Measurements from ENCODE around the gene PSMG4. TPM values are rescaled to one million over a fixed set of nuclear protein-coding genes. Genes with fewer than 3 reads are reported as not detected.

Gene PSMG4
- total and polyA plus RNA-seq, 10 of the 15 experiments (the other 5 are each of a cell fraction or from before 2014, with no cell fraction given) = 7.1 to 62.6 (median 29.8) TPM

GRCh38 chr6:3209114-3210023, 49.4 kb upstream of the PSMG4 start:
- peak overlapping the region; percentile 31 for H2AFZ ChIP-seq (ENCODE audit: control insufficient read depth, low read depth, low read length)
- in situ Hi-C loops (cut with MboI) = no loop called here
- POLR2A ChIA-PET = interaction anchor here (0.6 to 1.4 kb wide), 5 partner anchors 10 to 142 kb away, joined by 3 to 5 read pairs (median 4); no protein-coding TSS in a partner anchor
- TF ChIP-seq EGR1 (IDR thresholded peaks at IDR 0.05; ENCODE audit: borderline replicate concordance in 1 of 2, low read depth in 2 of 2, low read length in 2 of 2) = peak in 1 of 2 experiments; percentile 58; a peak in 1 of 3 replicates
- TF ChIP-seq FOXK2 (IDR thresholded peaks at IDR 0.05) = no peak
- TF ChIP-seq SIX5 (IDR thresholded peaks at IDR 0.05; ENCODE audit: low read depth, low read length, severe bottlenecking) = no peak
- TF ChIP-seq KAT2A (conservative IDR thresholded peaks at IDR 0.05; ENCODE audit: control insufficient read depth, low read depth, low read length) = no peak
- no peak for TF ChIP-seq ELK1 (IDR thresholded peaks at IDR 0.05; ENCODE audit: low read depth, low read length)
- TF ChIP-seq RAD21 (IDR thresholded peaks at IDR 0.05; ENCODE audit: insufficient read depth, low read depth, low read length) = peak; percentile 39
- no peak for TF ChIP-seq MEF2A (IDR thresholded peaks at IDR 0.05; ENCODE audit: insufficient read depth, low read depth, low read length)
- TF ChIP-seq EED (IDR thresholded peaks at IDR 0.05; ENCODE audit: low read depth) = peak; percentile 98
- TF ChIP-seq IKZF2 (IDR thresholded peaks at IDR 0.05) = peak; percentile 97 to 98
- TF ChIP-seq EP300 (IDR thresholded peaks at IDR 0.05; ENCODE audit: borderline replicate concordance in 1 of 2, control insufficient read depth in 1 of 2, low read depth in 2 of 2, low read length in 2 of 2) = peak; percentile 46 to 71; a peak in 2 of 4 replicates
- no peak for TF ChIP-seq KLF5 (IDR thresholded peaks at IDR 0.05; ENCODE audit: partially characterized antibody)
- no peak for TF ChIP-seq NBN (IDR thresholded peaks at IDR 0.05)
- no peak for TF ChIP-seq RBBP5 (conservative IDR thresholded peaks at IDR 0.05)
- TF ChIP-seq IRF3 (IDR thresholded peaks at IDR 0.05) = no peak
- TF ChIP-seq, protein P1, sequence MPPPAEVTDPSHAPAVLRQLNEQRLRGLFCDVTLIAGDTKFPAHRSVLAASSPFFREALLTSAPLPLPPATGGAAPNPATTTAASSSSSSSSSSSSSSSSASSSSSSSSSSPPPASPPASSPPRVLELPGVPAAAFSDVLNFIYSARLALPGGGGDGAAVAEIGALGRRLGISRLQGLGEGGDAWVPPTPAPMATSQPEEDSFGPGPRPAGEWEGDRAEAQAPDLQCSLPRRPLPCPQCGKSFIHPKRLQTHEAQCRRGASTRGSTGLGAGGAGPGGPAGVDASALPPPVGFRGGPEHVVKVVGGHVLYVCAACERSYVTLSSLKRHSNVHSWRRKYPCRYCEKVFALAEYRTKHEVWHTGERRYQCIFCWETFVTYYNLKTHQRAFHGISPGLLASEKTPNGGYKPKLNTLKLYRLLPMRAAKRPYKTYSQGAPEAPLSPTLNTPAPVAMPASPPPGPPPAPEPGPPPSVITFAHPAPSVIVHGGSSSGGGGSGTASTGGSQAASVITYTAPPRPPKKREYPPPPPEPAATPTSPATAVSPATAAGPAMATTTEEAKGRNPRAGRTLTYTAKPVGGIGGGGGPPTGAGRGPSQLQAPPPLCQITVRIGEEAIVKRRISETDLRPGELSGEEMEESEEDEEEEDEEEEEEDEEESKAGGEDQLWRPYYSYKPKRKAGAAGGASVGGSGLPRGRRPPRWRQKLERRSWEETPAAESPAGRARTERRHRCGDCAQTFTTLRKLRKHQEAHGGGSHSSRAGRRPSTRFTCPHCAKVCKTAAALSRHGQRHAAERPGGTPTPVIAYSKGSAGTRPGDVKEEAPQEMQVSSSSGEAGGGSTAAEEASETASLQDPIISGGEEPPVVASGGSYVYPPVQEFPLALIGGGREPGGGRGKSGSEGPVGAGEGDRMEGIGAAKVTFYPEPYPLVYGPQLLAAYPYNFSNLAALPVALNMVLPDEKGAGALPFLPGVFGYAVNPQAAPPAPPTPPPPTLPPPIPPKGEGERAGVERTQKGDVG (CRISPR knock-in tag; IDR thresholded peaks at IDR 0.05) = no peak
- no peak for TF ChIP-seq CBX5 (IDR thresholded peaks at IDR 0.05; ENCODE audit: low read depth)
- TF ChIP-seq RELA (IDR thresholded peaks at IDR 0.05; ENCODE audit: borderline replicate concordance, partially characterized antibody) = peak; percentile 85

More at GRCh38 chr6:3209114-3210023, 49.4 kb upstream of the PSMG4 start:
- Histone ChIP-seq H3K36me3 (ENCODE audit: control insufficient read depth in 2 of 2, insufficient read depth in 2 of 2, low read length in 1 of 2) (no peaks in the 10 kb centered on the region), H4K20me1 (ENCODE audit: control insufficient read depth, insufficient read depth) (no peaks in the 10 kb centered on the region), H3K27me3 (replicated peaks in 1 of 2; ENCODE audit: control insufficient read depth in 2 of 2, insufficient read depth in 2 of 2, low read length in 1 of 2) (no peaks in the 10 kb centered on the region), H3K27ac (ENCODE audit: control insufficient read depth, insufficient read depth) (peak overlapping the region; percentile 71), H3K4me1 (ENCODE audit: control insufficient read depth, insufficient read depth, low read length) (peaks cover 44% of the 10 kb centered on the region), H3K9me3 (replicated peaks; ENCODE audit: control insufficient read depth, insufficient read depth, low read length) (peaks cover 4% of the 10 kb centered on the region; the same call in 2 of the 3 replicates), H3K4me3 (no peak overlapping the region), H3K4me2 (ENCODE audit: control insufficient read depth, insufficient read depth) (peak overlapping the region; percentile 75), H3K79me2 (ENCODE audit: control insufficient read depth, insufficient read depth, low read length) (no peaks in the 10 kb centered on the region), H3K9ac (ENCODE audit: control insufficient read depth, insufficient read depth, low read length) (peak overlapping the region; percentile 32)
- BruUV-seq (replicated peaks) = no TSS peak
- intact Hi-C loops (cut with micrococcal nuclease; ENCODE audit: unreplicated experiment) = loop anchor here (2.0 to 10.0 kb wide), 3 partner anchors 47 to 345 kb away; no protein-coding TSS in a partner anchor
- SMC1A ChIA-PET (ENCODE audit: uncharacterized antibody, unreplicated experiment) = interaction anchor here (0.7 to 2.4 kb wide), 14 partner anchors 17 to 523 kb away, joined by 3 to 10 read pairs (median 3); partner anchors contain the start of gene TUBB2A
- peak; percentile 78 for ATAC-seq
- CTCF ChIA-PET = interaction anchor here (1.0 to 3.0 kb wide), 7 partner anchors 19 to 212 kb away, joined by 3 to 10 read pairs (median 4); partner anchors contain the start of gene TUBB2A
- RAD21 ChIA-PET (ENCODE audit: unreplicated experiment) = interaction anchor here (0.7 to 3.4 kb wide), 15 partner anchors 9 to 522 kb away, joined by 3 to 17 read pairs (median 3); partner anchors contain the start of gene TUBB2A
- DNase-seq (ENCODE audit: low read depth, low spot score) = peak; percentile 60
- WGBS (ENCODE audit: insufficient coverage, insufficient replicate concordance, low lambda C conversion rate, missing lambda C conversion rate) = 2% methylated on average over 17 of the region's 17 CpGs
- no peak for FAIRE-seq

Data from GM12878 (cell line).